Measurements from ENCODE around the gene LSM10.

The LSM10 gene

DNA sequence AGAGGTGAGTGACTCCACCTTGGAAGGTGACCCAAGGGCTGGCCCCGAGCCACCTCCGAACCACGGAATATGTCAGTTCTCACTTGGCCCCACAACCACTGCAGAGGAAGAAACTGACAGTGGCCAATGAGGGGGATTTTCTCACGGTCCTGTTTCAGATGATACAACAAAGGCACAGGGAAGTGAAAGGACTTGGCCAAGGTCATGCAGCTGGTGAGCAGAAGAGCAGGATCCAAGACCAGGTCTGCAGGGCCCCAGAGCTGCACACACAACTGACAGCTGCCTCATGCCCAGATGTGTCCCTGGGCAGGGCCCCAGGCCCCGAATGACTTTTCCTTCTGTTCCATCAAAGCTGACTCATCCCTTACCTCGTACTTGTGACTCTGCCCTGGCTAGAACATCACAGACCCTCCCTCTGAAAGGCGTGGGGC lies 48.5 kb downstream of the LSM10 start:
- H3K4me1 ChIP-seq (ENCODE audit: control insufficient read depth in 1 of 2, insufficient read depth in 2 of 2, low read length in 2 of 2), result peaks cover 10 to 25% of the 10 kb centered on the region in 2 donors
- peaks cover 54 to 78% of the 10 kb centered on the region in 2 donors for H3K36me3 ChIP-seq (ENCODE audit: control insufficient read depth in 1 of 2, insufficient read depth in 2 of 2, low read length in 2 of 2)
- no peak overlapping the region for H3K4me3 ChIP-seq (ENCODE audit: low read depth in 1 of 2, low read length in 2 of 2)
- no peak overlapping the region for H3K27ac ChIP-seq (ENCODE audit: low read length)
- no peaks in the 10 kb centered on the region for H3K27me3 ChIP-seq (ENCODE audit: low read depth, low read length)
- no peaks in the 10 kb centered on the region for H3K9me3 ChIP-seq (ENCODE audit: control insufficient read depth in 1 of 2, low read length in 2 of 2)

DNA sequence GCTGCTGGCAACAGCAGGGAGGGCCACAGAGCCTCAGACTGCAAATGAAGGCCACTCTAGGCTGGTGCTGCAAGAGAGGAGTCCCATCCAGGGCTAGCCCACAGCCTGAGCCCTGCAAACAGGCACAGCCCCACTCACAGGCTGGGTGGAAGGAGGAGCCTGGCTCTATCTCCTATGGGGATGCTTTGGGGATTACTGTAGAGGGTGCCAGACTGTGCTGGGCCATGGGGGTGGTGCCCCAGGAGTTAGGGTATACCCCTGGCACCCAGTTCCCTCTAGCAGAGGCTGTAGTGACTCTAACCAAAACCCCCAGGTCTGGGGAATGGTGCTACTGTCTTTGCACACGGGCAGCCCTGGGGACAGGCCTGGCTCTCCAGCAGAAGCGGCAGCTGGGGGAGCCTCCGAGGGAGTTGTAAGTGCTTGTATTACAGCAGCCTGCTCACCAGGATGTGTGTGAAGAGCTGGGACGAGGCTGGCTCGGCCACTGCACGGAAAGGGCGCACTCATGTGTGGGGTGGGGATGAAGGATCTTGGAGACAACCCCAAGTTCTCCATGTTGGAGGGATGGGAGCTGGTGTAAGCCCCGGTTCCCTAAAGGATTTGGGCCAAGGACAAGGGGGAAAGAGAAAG lies 50.9 kb downstream of the LSM10 start:
- Histone ChIP-seq H3K4me3 (ENCODE audit: low read depth in 1 of 2, low read length in 2 of 2) (no peak overlapping the region), H3K4me1 (ENCODE audit: control insufficient read depth in 1 of 2, insufficient read depth in 2 of 2, low read length in 2 of 2) (peaks cover 2 to 25% of the 10 kb centered on the region in 2 donors), H3K27me3 (ENCODE audit: low read depth, low read length) (no peaks in the 10 kb centered on the region), H3K36me3 (ENCODE audit: control insufficient read depth in 1 of 2, insufficient read depth in 2 of 2, low read length in 2 of 2) (peaks cover 49 to 71% of the 10 kb centered on the region in 2 donors), H3K27ac (ENCODE audit: low read length) (no peak overlapping the region), H3K9me3 (ENCODE audit: control insufficient read depth in 1 of 2, low read length in 2 of 2) (no peaks in the 10 kb centered on the region)

DNA sequence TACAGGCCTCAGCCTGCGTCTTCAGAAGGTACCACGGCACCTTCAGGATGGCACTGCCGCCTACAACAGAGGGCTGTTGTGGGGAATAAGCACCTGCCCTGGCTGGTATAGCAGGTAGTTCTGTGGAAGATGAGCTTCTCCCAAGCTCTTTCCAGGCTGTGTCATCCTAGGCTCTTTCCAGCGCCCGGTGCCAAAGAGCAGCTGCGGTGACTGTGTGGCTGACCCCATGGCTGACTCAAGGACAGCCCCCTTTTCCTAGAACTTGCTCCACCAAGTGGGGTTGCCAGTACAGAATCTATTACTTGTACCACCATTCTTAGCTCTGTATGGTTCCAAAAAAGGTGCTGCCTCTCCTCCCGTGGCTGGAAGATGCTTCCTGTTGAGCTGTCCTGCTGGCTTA lies 52.4 kb downstream of the LSM10 start:
- Histone ChIP-seq H3K27ac (ENCODE audit: low read length) (no peak overlapping the region), H3K36me3 (ENCODE audit: control insufficient read depth in 1 of 2, insufficient read depth in 2 of 2, low read length in 2 of 2) (peaks cover 55 to 72% of the 10 kb centered on the region in 2 donors), H3K4me1 (ENCODE audit: control insufficient read depth in 1 of 2, insufficient read depth in 2 of 2, low read length in 2 of 2) (peaks cover 0 to 10% of the 10 kb centered on the region in 2 donors)

DNA sequence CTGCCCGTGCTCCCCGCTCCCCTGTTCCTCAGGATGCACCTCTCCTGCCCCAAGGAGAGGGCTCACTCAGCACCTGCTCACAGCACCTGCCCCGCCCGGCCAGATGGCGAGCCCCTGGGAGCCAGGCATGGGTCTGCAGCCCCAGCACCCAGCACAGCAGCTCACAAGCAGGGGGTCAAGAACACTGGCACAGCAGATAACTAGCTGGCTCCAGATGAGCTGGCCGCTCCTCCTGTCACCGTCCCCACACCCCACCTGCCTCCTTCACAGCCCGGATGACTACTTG lies 53.4 kb downstream of the LSM10 start:
- no peaks in the 10 kb centered on the region for H3K27me3 ChIP-seq (ENCODE audit: low read depth, low read length)
- H3K36me3 ChIP-seq (ENCODE audit: control insufficient read depth in 1 of 2, insufficient read depth in 2 of 2, low read length in 2 of 2), result peaks cover 52 to 67% of the 10 kb centered on the region in 2 donors
- peaks cover 0 to 4% of the 10 kb centered on the region in 2 donors for H3K4me1 ChIP-seq (ENCODE audit: control insufficient read depth in 1 of 2, insufficient read depth in 2 of 2, low read length in 2 of 2)
- H3K9me3 ChIP-seq (ENCODE audit: control insufficient read depth in 1 of 2, low read length in 2 of 2), result no peaks in the 10 kb centered on the region
- H3K4me3 ChIP-seq (ENCODE audit: low read depth in 1 of 2, low read length in 2 of 2), result no peak overlapping the region
- no peak overlapping the region for H3K27ac ChIP-seq (ENCODE audit: low read length)

More for the DNA sequence above, 52.4 kb downstream of the LSM10 start:
- no peaks in the 10 kb centered on the region for H3K9me3 ChIP-seq (ENCODE audit: control insufficient read depth in 1 of 2, low read length in 2 of 2)
- no peaks in the 10 kb centered on the region for H3K27me3 ChIP-seq (ENCODE audit: low read depth, low read length)
- H3K4me3 ChIP-seq (ENCODE audit: low read depth in 1 of 2, low read length in 2 of 2), result no peak overlapping the region

DNA sequence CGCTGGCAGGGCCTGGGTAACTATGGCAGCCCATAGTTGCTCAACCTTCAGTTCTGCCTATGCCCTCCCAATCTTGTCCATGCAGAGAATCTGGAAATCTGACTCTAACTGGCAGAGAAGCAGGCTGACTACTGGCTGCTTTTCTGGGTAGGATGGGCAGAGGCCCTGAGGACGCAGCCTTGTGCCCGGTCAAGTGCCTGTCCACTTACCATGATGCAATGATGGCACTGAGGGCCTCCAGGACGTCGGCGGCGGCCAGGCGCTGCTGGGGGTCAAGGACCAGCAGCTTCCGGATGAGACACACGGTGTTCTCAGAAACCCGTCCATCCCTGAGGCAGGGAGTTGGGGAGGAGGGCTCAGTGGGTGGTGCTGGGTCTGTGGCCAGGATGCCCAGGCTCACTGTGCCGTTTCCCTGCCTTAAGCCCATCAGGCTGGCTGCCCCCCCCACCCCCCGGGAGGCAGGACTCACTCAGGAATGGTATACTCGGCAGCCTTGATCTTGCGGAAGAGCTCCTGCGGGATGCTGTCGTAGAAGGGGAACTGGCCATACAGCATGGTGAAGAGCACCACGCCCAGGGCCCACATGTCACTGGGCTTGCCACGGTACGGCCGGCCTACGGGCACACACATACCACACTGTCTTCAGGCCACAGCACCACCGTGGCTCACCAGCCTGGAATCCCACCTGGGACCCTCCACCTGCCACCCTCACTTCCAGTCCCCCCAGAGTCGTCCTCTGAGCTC lies 53.9 kb downstream of the LSM10 start:
- Histone ChIP-seq H3K9me3 (ENCODE audit: control insufficient read depth in 1 of 2, low read length in 2 of 2) (no peaks in the 10 kb centered on the region), H3K36me3 (ENCODE audit: control insufficient read depth in 1 of 2, insufficient read depth in 2 of 2, low read length in 2 of 2) (peaks cover 51 to 66% of the 10 kb centered on the region in 2 donors), H3K4me1 (ENCODE audit: control insufficient read depth in 1 of 2, insufficient read depth in 2 of 2, low read length in 2 of 2) (peaks cover 0 to 4% of the 10 kb centered on the region in 2 donors), H3K27me3 (ENCODE audit: low read depth, low read length) (no peaks in the 10 kb centered on the region), H3K27ac (ENCODE audit: low read length) (no peak overlapping the region), H3K4me3 (ENCODE audit: low read depth in 1 of 2, low read length in 2 of 2) (no peak overlapping the region)

All from muscle layer of duodenum (tissue), 2 donors.